GM12878 (cell line): ENCODE results near the gene MIEN1. TPM values are rescaled to one million over a fixed set of nuclear protein-coding genes. Genes with fewer than 3 reads are reported as not detected.
A peak's percentile ranks its signal among the peaks of the same experiment; 100 is the strongest.

Experiments used
- BACH1 ChIP-seq: fragments of 450-650 bp; IDR thresholded peaks from 2 replicates; pipeline ENCODE4 v1.6.1; 2017; ENCODE audit warnings: mild to moderate bottlenecking, borderline replicate concordance
- CBFB ChIP-seq: IDR thresholded peaks from 2 replicates; pipeline ENCODE4 v1.6.1; 2016; ENCODE audit warnings: antibody characterized with exemption, low read depth
- CHD1 ChIP-seq: IDR thresholded peaks from 2 replicates; pipeline ENCODE4 v1.6.1; 2012; ENCODE audit warnings: low read depth, low read length, improper control_type of control experiment
- CHD4 ChIP-seq: fragments of 200-600 bp; sonication (generic); IDR thresholded peaks from 2 replicates; pipeline ENCODE4 v1.6.1; 2016; ENCODE audit warnings: mild to moderate bottlenecking
- CREB1 ChIP-seq: IDR thresholded peaks from 2 replicates; pipeline ENCODE4 v1.6.1; 2012; ENCODE audit warnings: low read depth, mild to moderate bottlenecking, inconsistent platforms
- CTCF ChIP-seq, 3 experiments: IDR thresholded peaks in 2 of 3; conservative IDR thresholded peaks in 1 of 3; 2 replicates each; pipeline ENCODE4 v1.5.1; 2011; ENCODE audit warnings: low read depth in 3 of 3, low read length in 3 of 3, mild to moderate bottlenecking in 3 of 3, control low read depth in 2 of 3, moderate library complexity in 2 of 3, inconsistent platforms in 1 of 3, mixed read lengths in 1 of 3; ENCODE audit not compliant: control insufficient read depth in 2 of 3, insufficient read depth in 1 of 3; ENCODE audit errors: extremely low read depth in 1 of 3
- DPF2 ChIP-seq: fragments of 450-650 bp; IDR thresholded peaks from 2 replicates; pipeline ENCODE4 v1.6.1; 2017; ENCODE audit warnings: mild to moderate bottlenecking
- HSF1 ChIP-seq: fragments of 150-350 bp; IDR thresholded peaks from 2 replicates; pipeline ENCODE4 v1.6.1; 2014; ENCODE audit warnings: mild to moderate bottlenecking, low read depth, low read length
- MEF2B ChIP-seq: fragments of 450-650 bp; IDR thresholded peaks from 2 replicates; pipeline ENCODE4 v1.6.1; 2018; ENCODE audit warnings: mild to moderate bottlenecking, moderate library complexity; ENCODE audit not compliant: partially characterized antibody, poor library complexity, severe bottlenecking
- NR2C2 ChIP-seq: IDR thresholded peaks from 2 replicates; pipeline ENCODE4 v1.6.1; 2011; ENCODE audit warnings: borderline replicate concordance, low read depth; ENCODE audit not compliant: control insufficient read depth, insufficient read length
- NR2F1 ChIP-seq: fragments of 450-650 bp; conservative IDR thresholded peaks from 2 replicates; pipeline ENCODE4 v1.6.1; 2017; ENCODE audit warnings: mild to moderate bottlenecking
- POLR2A ChIP-seq: IDR thresholded peaks from 2 replicates; pipeline ENCODE4 v1.6.1; 2011; ENCODE audit warnings: low read depth, mild to moderate bottlenecking, low read length
- SUZ12 ChIP-seq: fragments of 200-600 bp; sonication (generic); IDR thresholded peaks from one replicate; pipeline ENCODE4 v1.6.1; 2018; ENCODE audit warnings: antibody characterized with exemption, mild to moderate bottlenecking; ENCODE audit not compliant: unreplicated experiment
- ZBTB11 ChIP-seq: fragments of 450-650 bp; formaldehyde crosslinking; IDR thresholded peaks from 2 replicates; pipeline ENCODE4 v1.5.0; 2022; ENCODE audit warnings: mild to moderate bottlenecking, missing genetic modification characterization
- ZNF622 ChIP-seq: fragments of 450-650 bp; IDR thresholded peaks from 2 replicates; pipeline ENCODE4 v1.6.1; 2017; ENCODE audit warnings: mild to moderate bottlenecking, inconsistent platforms
- polyA plus RNA-seq, 11 experiments: library from polyadenylated mRNA; depleted of rRNA in 4 of 11; unstranded in 6 of 11; stranded (reverse) in 5 of 11; fragments of >200 nt; fragmentation: Nextera tagmentation in 4 of 11; fragmentation: Illumina TruSeq in 1 of 11; extraction: Ambion mirVana in 4 of 11; extraction: Trizol in 1 of 11; gene quantifications; 1 replicate in 1 of 11; 2 replicates in 10 of 11; pipeline versions ENCODE4 v1.2.1 to v1.2.3, GENCODE V29; 2011 to 2016; ENCODE audit warnings: inconsistent platforms in 2 of 11, missing spikeins in 2 of 11, low read depth in 1 of 11
- total RNA-seq, 4 experiments: library from RNA; depleted of rRNA in 3 of 4; stranded (reverse); fragments of >200 nt in 3 of 4; fragmentation: Illumina TruSeq in 1 of 4; extraction: Trizol in 1 of 4; gene quantifications; 2 replicates each; pipeline versions ENCODE4 v1.2.1 to v1.2.3, GENCODE V29; 2013 to 2021

The MIEN1 gene
- total and polyA plus RNA-seq, 10 of the 15 experiments (the other 5 are each of a cell fraction or from before 2014, with no cell fraction given): 24.9 to 89.1 (median 47.7) TPM

GRCh38 chr17:39730095-39730921 lies at the start of gene MIEN1 (continued):
- peak; percentile 71 to 90 (median 85) for TF ChIP-seq CTCF (IDR thresholded peaks at IDR 0.05 in 2 of 3, conservative IDR thresholded peaks at IDR 0.05 in 1 of 3; ENCODE audit: control insufficient read depth in 2 of 3, extremely low read depth in 1 of 3, insufficient read depth in 1 of 3, low read depth in 3 of 3, low read length in 3 of 3)
- no peak for TF ChIP-seq NR2C2
- TF ChIP-seq POLR2A: peak; percentile 98
- TF ChIP-seq NR2F1: peak; percentile 98
- peak; percentile 92 for TF ChIP-seq CREB1
- TF ChIP-seq HSF1: no peak
- TF ChIP-seq ZNF622: no peak
- peak; percentile 78 for TF ChIP-seq BACH1
- peak; percentile 68 for TF ChIP-seq DPF2
- TF ChIP-seq SUZ12: no peak
- no peak for TF ChIP-seq CHD4
- no peak for TF ChIP-seq CBFB
- TF ChIP-seq ZBTB11: no peak
- no peak for TF ChIP-seq CHD1
- TF ChIP-seq MEF2B: peak; percentile 35
